Suprapubic skin (tissue), 4 donors: ENCODE results near the gene MAST4.

Experiments used
- CTCF ChIP-seq, 2 donors: fragments of 200-600 bp in 1 of 2; fragments of 450-650 bp in 1 of 2; sonication (generic) in 1 of 2; IDR thresholded peaks; one replicate each; pipeline ENCODE4 v1.5.1; 2016 to 2019; ENCODE audit warnings: antibody characterized with exemption in 2 of 2, mild to moderate bottlenecking in 1 of 2, moderate library complexity in 1 of 2
- POLR2A ChIP-seq, 2 donors: fragments of 450-650 bp; IDR thresholded peaks; one replicate each; pipeline ENCODE4 v1.6.1; 2017; ENCODE audit warnings: antibody characterized with exemption in 2 of 2, mild to moderate bottlenecking in 2 of 2, moderate library complexity in 2 of 2
- POLR2AphosphoS5 ChIP-seq, 3 donors: sonication (generic); formaldehyde crosslinking; IDR thresholded peaks; one replicate each; pipeline ENCODE4 v1.6.1; 2017; ENCODE audit warnings: antibody characterized with exemption in 3 of 3

GRCh38 chr5:66602621-66603020, 6.4 kb downstream of the MAST4 start:
- TF ChIP-seq CTCF (IDR thresholded peaks at IDR 0.05) (no peak), POLR2AphosphoS5 (IDR thresholded peaks at IDR 0.05) (no peak), POLR2A (IDR thresholded peaks at IDR 0.05) (no peak)
